Gastrocnemius medialis (tissue), 4 donors: Measurements from ENCODE around the gene BIVM.

Experiments used
- CTCF ChIP-seq, 5 experiments: fragments of 450-650 bp in 3 of 5; fragments of 200-600 bp in 2 of 5; sonication (generic) in 2 of 5; IDR thresholded peaks in 4 of 5; conservative IDR thresholded peaks in 1 of 5; 1 replicate in 4 of 5; 2 replicates in 1 of 5; pipeline ENCODE4 v1.5.1; 2016 to 2019; ENCODE audit warnings: antibody characterized with exemption in 5 of 5, mild to moderate bottlenecking in 3 of 5, moderate library complexity in 3 of 5
- POLR2A ChIP-seq, 2 donors: fragments of 450-650 bp; IDR thresholded peaks; one replicate each; pipeline ENCODE4 v1.6.1; 2017; ENCODE audit warnings: antibody characterized with exemption in 2 of 2, mild to moderate bottlenecking in 2 of 2, moderate library complexity in 2 of 2

- TF ChIP-seq CTCF (IDR thresholded peaks at IDR 0.05 in 4 of 5, conservative IDR thresholded peaks at IDR 0.05 in 1 of 5) (no peak), POLR2A (IDR thresholded peaks at IDR 0.05) (no peak)
Measured at GRCh38 chr13:102776271-102776670, 22.6 kb upstream of the BIVM start.
